HG03103 (cell line): ENCODE results near the gene TBATA.

Experiments used
- ATAC-seq: cut with Tn5 transposase; IDR thresholded peaks from one replicate; pipeline ENCODE4 v1.9.1; 2021; ENCODE audit warnings: low read depth; ENCODE audit not compliant: unreplicated experiment

Gene TBATA

DNA sequence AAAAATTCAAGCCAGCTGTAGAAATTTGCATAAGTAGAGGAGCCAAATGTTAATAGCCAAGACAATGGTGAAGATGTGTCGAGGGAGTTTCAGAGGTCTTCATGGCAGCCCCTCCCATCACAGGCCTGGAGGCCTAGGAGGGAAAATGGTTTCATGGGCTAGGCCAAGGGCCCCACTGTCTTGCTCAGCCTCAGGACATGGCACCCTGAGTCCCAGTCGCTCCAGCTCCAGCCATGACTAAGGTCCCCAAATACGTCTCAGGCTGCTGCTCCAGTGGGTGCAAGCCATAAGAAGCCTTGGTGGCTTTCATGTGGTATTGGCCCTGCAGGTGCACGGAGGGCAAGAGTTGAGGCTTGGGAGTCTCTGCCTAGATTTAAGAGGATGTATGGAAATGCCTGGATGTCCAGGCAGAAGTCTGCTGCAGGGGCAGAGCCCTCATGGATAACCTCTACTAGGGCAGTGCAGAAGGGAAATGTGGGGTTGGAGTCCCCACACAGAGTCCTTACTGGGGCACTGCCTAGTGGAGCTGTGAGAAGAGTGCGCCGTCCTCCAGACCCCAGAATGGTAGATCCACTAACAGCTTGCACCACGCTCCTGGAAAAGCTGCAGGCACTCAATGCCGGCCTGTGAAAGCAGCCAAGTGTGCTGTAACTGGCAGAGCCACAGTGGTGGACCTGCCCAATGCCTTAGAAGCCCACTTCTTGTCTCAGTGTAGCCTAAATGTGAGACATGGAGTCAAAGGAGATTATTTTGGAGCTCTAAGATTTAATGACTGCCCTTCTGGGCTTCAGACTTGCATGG, 19.2 kb downstream of the TBATA start:
- ATAC-seq, result no peak

DNA sequence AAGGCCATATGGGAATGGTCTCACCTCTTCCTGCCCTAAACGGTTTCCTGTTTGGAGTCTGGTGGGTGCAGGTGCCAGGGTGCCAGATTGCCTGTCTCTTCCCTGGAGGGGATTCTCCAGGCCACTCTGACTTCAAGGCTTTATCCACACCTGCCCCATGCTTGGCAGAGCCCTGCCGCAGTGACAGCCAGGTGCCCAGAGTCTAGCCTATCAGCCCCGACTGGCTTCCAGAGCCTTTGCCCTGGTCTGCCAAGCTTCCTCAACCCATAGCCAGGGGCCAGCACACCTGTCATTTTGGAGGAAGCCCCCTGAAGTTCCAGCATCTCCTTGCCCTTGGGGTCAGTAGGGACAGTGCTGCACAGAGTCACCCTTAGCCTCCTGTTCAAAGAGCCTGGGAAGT, 21.6 kb downstream of the TBATA start:
- no peak for ATAC-seq

DNA sequence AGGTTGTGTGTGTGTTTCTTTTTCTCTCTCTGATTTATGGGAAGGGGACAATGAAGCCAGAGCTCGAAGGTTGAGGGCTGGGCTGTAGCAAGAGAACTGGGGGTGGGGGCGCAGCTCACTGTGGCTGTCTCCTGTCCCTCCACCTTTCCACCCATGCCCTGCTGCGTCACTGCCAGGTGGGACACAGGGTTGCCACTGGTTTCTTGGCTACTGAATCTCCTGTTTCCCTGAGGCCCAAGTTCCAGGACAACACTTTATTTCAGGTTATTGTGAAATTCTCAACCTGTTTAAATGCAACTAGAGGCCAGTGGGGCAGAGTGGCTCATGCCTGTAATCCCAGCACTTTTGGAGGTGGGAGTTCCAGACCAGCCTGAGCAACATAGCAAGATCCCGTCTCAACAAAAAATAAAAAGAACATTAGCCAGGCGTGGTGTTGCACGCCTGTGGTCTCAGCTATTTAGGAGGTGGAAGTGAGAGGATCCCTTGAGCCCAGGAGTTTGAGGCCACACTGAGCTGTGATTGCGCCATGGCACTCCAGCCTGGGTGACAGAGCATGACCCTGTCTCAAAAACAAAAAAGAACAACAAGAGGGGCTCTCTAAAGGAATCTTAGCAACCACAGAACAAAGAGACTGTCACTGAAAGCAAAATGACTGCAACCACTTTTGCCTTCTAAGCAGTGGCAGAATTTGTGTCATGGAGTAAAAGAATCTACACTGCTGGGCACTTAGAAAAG, 22.6 kb downstream of the TBATA start:
- no peak for ATAC-seq

DNA sequence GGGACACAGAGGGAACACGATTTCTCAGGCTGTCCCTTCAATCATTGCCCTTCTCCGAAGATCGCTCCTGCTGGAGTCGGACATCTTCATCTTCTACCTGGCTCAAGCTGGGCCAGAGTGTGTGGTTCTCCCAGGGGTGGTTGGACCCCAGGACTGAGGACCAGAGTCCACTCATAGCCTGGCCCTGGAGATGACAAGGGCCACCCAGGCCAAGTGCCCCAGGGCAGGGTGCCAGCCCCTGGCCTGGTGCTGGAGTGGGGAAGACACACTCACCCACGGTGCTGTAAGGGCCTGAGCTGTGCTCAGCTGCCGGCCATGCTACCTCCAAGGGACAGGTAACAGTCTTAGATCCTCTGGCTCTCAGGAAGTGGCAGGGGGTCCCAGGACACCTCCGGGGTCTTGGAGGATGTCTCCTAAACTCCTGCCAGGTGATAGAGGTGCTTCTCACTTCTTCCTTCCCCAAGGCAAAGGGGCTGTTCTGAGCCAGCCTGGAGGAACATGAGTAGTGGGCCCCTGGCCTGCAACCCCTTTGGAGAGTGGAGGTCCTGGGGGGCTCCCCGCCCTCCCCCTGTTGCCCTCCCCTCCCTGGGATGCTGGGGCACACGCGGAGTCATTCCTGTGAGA, 23.3 kb downstream of the TBATA start:
- no peak for ATAC-seq

DNA sequence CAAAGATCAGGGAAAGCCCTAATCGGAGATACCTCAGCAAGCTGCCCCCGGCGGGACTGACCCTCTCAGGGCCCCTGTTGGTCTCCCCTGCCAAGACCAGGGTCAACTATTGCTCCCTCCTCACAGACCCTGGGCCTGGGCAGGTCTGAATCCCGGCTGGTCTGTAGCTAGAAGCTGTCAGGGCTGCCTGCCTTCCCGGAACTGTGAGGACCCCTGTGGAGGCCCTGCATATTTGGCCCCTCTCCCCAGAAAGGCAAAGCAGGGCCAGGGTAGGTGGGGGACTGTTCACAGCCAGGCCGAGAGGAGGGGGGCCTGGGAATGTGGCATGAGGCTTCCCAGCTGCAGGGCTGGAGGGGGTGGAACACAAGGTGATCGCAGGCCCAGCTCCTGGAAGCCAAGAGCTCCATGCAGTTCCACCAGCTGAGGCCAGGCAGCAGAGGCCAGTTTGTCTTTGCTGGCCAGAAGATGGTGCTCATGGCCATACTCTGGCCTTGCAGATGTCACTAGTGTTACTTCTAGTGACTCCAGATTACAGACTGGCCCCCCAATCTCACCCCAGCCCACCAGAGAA, 24.1 kb downstream of the TBATA start:
- no peak for ATAC-seq

DNA sequence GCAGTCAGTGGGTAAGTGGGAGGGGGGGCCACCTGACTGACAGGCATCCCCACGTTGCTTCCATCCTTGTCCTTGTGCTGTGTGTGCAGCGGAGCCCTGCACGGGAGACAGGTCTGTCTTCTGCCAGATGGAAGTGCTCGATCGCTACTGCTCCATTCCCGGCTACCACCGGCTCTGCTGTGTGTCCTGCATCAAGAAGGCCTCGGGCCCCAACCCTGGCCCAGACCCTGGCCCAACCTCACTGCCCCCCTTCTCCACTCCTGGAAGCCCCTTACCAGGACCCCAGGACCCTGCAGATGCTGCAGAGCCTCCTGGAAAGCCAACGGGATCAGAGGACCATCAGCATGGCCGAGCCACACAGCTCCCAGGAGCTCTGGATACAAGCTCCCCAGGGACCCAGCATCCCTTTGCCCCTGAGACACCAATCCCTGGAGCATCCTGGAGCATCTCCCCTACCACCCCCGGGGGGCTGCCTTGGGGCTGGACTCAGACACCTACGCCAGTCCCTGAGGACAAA, 24.8 kb downstream of the TBATA start:
- ATAC-seq, result no peak

DNA sequence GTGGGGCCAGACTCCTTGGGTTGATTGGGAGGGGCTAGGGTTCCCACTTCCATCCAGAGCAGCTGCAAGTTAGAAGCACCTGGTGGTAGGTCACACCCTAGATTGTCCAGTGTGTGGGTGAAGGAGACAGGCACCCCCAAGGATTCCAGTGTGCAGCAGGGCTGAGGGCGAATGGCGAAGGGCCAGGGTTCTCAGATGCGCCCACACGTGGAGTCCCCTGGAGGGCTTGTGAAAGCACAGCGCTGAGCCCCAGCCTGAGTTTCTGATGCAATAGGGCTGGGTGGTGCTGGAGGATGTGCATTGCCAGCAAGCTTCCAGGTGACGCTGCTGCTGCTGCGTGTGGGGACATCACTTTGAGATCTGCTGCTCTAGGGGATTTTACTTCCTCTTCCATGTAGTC, 25.4 kb downstream of the TBATA start:
- no peak for ATAC-seq

DNA sequence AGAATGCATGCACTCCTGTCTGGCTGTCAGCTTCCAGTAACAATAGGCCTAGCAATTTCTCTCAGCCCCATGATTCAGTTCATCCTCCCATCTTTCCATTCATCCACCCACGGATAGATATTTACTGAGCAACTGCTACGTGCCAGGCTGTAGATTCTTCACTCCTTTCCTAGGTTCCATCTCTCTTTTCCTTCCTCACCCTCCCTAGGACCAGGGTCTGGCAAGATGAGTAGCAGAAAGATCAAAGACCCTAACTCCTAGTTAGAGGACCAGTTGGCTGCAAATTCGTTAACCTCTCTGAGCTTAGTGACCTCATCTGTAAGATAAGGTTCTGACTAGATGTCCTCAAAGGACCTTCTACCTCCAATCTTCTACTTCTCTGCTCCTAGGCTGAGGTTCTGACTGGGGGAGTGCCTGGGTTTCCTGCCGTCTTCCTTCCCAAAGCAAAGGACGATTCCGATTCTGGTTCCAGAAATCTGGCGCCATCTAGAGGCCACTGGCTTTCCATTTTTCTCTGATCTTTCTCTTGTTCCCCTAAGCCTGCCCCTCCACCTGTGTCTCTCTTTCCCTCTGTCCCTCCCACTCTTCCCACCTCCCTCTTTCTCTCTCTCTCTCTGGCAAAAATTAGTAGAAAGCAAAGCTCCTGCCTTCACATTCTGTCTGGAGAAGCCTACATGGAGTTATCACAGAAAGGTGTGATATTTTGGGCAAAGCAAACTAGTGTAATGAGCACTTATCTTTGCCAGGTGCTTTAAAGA, 26.2 kb downstream of the TBATA start:
- ATAC-seq, result no peak

DNA sequence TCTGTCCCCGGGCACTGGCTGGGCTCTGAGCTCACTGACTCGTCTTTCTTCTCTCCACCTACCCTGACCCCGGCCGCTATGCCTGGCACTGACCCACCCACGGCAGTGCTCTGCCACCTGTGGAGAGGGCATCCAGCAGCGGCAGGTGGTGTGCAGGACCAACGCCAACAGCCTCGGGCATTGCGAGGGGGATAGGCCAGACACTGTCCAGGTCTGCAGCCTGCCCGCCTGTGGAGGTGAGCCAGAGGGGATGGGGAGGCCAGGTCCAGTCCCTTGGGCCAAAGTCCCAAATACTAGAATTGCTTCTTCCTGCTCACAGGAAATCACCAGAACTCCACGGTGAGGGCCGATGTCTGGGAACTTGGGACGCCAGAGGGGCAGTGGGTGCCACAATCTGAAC, 27.3 kb downstream of the TBATA start:
- ATAC-seq, result no peak

DNA sequence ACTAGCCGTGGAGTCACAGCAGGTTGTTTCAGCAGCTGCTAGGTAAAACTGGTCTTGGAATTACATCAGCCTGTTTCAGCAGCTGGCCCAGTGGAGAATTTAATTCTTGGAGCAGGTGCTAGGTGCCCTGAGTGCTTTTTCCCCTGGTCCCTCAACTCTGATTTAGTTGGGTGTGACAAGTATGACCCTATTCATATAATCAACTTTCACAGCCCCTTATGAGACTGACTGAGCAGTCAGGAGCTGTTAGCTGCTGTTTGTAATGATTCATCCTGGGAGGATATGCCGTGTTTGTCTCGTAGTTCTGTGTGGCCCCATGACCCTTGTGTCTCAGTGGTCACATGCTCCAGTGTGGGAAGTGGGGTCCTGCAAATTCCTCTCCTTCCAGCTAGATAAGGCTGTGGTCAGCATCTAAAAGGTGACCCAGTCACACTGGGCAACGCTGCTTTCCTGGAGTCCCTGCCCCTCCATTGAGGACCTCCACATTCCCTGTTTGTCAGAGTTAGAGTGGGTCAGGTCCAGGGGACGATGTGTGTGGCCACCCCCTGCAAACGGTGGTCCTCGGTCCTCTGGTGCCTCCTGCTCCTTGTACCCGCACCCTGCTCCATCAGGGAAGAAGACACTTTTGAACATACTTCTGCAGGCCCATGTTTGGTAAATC, 28.3 kb downstream of the TBATA start:
- ATAC-seq, result no peak

DNA sequence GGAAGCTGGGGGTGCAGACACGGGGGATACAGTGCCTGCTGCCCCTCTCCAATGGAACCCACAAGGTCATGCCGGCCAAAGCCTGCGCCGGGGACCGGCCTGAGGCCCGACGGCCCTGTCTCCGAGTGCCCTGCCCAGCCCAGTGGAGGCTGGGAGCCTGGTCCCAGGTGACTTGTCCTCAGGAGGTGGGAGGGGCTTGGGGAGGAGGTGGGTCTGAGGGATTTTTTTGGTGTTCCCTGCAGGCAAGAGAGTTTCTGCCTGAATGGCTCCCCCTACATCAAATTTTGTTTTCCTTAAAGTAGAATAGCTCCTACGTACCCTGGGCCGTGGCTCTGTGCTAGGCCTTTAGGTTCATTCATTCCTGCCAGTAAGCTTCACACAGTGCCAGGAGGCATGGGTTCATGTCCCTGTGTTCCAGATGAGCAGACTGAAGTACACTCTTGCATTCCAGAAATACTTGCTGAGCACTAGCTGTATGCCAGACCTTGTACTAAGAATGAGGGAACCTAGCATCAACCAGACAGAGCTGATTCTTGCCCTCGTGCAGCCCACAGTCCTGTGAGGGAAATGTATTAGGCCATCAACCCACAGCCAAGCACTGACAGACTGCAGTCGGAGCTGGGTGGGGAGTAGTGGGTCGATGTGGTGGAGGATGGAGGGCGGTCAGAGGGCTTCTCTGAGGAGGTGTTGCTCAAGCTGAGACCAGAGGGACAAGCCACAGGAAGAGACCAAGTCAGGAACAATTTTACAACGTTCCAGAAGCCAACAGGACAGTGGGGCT, 31.1 kb downstream of the TBATA start:
- no peak for ATAC-seq

DNA sequence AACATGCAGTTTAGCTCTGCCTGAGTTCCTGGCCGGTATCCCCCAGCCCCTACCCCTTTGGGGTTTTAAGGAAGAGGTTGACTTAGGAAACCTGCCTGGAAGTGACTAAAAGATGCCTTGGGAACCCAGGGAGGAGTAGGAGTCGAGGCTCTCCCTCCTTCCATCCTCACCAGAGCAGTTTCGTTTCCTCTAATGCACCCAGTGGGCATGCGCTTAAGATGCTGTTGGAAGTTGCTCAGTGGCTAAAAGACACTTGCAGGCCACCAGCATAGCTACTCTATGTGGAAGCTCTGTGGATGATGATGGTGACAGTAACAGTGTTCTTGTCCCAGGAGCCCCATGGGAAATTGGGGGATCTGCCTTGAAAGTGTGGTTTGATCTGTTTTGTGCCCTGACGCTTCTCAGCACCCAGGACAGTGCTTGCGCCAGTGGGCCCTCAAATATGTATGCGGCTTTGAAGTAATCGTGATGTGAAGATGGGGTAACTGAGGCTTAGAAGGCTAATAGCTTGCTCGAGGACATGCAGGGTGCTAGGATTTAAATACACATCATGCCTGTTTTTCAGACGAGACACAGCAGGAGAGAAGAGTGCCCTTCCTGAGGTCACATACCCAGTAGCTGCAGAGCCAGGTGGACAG, 32.0 kb downstream of the TBATA start:
- no peak for ATAC-seq

DNA sequence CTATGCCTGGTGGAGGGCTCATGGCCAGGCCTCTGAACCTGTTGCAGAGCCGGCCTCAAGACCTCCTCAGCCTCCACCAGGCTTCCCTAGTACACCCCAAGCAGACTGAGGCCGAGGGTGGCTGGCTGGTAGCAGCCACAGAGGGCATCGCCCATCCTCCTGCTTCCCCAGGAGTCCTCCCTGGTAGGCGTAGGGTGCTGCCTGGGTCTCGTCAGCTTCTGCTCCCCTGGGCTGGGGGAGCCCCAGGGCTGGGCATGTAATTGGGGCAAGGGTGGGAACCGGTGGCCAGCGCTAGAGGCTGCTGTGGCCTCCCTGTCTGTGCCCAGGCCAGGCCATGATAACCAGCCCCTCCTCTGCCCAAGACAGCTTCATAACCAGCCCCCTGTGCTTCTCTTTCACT, 32.6 kb downstream of the TBATA start:
- no peak for ATAC-seq

DNA sequence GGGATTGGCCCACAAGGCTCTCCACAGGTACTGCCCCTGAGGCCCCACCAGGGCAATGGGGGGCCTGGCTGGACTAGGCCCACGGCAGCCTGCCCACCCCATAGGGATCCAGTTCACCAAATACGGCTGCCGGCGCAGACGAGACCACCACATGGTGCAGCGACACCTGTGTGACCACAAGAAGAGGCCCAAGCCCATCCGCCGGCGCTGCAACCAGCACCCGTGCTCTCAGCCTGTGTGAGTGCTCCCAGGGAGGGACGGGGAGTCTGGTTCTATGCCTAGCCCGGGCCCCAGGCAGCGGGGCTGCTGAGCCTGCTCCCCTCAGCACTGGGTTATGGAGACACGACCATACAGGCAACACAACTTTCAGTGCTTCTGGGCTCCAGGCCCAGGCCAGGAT, 33.2 kb downstream of the TBATA start:
- ATAC-seq, result no peak

DNA sequence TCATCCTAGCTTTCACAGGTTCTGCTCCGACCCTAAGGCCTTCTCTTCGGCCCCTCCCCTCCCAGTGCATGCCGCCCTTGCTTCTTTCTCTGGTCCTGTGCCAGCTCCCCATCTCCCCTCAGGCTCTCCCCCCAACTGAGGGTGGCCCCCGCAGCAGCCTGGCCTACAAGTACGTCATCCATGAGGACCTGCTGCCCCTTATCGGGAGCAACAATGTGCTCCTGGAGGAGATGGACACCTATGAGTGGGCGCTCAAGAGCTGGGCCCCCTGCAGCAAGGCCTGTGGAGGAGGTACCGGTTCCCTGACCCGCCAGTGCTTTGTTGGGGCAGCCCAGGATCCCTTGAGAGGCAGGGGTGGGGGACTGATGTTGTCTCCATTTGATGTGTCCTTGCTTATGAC, 33.8 kb downstream of the TBATA start:
- no peak for ATAC-seq

DNA sequence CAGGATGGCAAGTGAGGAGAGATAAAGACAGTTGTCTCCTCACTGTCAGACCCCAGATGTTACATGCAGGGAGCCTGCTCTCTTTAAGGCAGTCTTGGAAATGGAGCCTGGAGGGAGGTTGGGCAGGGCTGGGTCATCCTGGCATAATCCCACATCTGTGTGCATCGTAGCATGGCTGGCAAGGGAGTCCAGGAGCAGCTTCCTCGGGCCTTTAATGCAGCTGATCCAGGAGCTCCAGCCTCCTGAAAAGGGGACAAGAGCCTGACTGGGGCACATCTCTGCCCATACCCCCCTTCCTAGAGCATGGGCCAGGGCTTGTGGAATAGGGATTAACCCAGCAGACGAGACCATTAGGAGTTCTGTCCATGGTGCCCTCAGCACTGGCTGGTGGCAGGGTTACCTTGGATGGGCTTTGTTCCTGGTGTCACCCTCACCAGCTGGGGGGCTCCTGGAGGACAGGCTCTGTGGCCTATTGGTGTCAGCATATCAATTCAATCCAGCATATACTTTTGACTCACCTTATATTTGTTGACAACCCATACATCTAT, 34.9 kb downstream of the TBATA start:
- ATAC-seq, result no peak

DNA sequence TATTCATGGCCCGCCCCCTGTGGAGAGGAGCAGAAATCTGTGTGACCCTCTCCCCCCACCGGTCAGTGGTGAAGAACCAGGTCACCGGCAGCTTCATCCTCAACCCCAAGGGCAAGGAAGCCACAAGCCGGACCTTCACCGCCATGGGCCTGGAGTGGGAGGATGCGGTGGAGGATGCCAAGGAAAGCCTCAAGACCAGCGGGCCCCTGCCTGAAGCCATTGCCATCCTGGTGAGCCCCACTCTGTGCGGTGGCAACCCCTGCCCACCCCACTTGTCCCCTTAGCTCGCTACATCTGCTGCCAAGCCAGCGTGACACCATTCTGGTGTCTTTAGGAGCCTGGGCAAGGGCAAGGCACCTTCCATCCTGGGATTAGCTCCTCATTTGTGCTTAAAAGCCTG, 35.4 kb downstream of the TBATA start:
- ATAC-seq, result no peak

DNA sequence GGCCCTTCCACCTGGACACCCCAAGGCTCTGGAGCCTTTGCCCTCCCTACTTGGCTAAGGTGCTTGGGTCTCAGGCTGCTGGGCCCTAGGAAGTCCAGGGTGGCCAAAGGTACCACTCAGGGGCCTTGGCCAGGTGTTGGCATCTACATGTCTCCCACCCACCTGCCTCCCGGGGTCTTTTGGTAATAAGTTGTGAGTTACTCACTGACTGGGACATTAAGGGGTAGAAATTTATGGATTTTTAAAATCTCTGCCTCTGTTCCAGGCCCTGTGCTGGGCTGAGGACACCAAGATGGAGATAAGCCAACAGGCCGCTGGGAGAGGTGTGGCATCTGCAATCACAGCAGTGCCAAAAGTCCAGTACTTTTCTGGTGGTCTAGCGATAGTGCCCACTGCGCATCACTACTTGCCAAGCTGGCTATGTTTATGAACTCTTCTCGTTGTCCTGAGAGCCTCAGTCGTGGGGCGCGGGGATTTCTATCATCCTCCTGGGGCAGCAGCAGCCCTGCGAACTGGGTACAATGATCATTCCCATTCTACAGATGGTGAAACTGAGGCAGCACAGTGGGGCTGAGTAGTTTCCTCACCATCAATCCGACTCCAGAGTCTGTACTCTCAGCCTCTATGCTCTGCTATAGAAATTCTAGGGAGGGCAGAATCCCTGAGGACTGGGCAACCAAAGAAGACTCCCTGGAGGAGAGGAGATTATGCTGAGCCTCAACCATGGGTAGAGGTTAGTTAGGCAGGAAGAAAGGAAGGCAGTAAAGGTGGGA, 36.2 kb downstream of the TBATA start:
- ATAC-seq, result no peak
